Upper lobe of left lung (tissue), 4 donors: ENCODE measurements around the gene LINGO1.

Source experiments
- EP300 ChIP-seq, 4 donors: sonication (generic); formaldehyde crosslinking; IDR thresholded peaks; one replicate each; pipeline ENCODE4 v1.5.1; 2017; ENCODE audit warnings: antibody characterized with exemption in 4 of 4, control low read depth in 2 of 4
- POLR2A ChIP-seq, 4 donors: fragments of 450-650 bp; IDR thresholded peaks; one replicate each; pipeline ENCODE4 v1.5.1; 2016 to 2017; ENCODE audit warnings: antibody characterized with exemption in 4 of 4, mild to moderate bottlenecking in 2 of 4
- POLR2AphosphoS5 ChIP-seq, 2 donors: sonication (generic); formaldehyde crosslinking; IDR thresholded peaks; one replicate each; pipeline ENCODE4 v1.5.1; 2017; ENCODE audit warnings: antibody characterized with exemption in 2 of 2
- TF ChIP-seq, protein P1 (sequence below), 6 experiments: fragments of 450-650 bp in 4 of 6; fragments of 200-600 bp in 2 of 6; sonication (generic) in 2 of 6; IDR thresholded peaks; one replicate each; pipeline ENCODE4 v1.5.1; 2016 to 2019; ENCODE audit warnings: antibody characterized with exemption in 6 of 6

DNA sequence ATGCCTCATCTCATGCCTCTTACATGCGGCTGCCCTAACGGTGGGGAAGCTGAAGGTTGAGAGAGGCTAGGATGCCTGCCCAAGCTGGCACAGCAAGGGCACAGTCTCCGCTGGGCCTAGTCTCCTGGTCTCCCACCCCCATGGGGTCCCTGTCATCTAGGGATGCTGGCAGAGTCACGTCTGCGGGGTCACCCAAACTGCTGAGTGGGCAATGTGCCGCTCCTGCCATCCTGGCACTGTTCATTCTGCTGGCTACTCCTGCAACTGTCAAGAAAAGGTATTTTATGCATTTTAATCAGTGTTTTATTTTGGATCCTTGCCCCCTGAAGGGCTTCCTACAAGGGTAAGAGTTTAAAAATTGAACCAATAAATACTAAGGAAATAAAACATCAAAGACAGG lies 12.8 kb downstream of the LINGO1 start:
- TF ChIP-seq, protein P1, sequence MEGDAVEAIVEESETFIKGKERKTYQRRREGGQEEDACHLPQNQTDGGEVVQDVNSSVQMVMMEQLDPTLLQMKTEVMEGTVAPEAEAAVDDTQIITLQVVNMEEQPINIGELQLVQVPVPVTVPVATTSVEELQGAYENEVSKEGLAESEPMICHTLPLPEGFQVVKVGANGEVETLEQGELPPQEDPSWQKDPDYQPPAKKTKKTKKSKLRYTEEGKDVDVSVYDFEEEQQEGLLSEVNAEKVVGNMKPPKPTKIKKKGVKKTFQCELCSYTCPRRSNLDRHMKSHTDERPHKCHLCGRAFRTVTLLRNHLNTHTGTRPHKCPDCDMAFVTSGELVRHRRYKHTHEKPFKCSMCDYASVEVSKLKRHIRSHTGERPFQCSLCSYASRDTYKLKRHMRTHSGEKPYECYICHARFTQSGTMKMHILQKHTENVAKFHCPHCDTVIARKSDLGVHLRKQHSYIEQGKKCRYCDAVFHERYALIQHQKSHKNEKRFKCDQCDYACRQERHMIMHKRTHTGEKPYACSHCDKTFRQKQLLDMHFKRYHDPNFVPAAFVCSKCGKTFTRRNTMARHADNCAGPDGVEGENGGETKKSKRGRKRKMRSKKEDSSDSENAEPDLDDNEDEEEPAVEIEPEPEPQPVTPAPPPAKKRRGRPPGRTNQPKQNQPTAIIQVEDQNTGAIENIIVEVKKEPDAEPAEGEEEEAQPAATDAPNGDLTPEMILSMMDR (IDR thresholded peaks at IDR 0.05) = no peak
- TF ChIP-seq POLR2A (IDR thresholded peaks at IDR 0.05) (no peak), POLR2AphosphoS5 (IDR thresholded peaks at IDR 0.05) (no peak), EP300 (IDR thresholded peaks at IDR 0.05) (no peak)
